Endothelial cell of umbilical vein (primary cell): ENCODE measurements around the gene ZBTB46.

Source experiments
- EZH2 ChIP-seq: IDR thresholded peaks from 2 replicates; pipeline ENCODE4 v1.6.1; 2012; ENCODE audit warnings: borderline replicate concordance, low read depth, mild to moderate bottlenecking, moderate library complexity, low read length, inconsistent platforms; ENCODE audit not compliant: severe bottlenecking
- JUN ChIP-seq: IDR thresholded peaks from 2 replicates; pipeline ENCODE4 v1.6.1; 2011; ENCODE audit warnings: borderline replicate concordance, low read depth; ENCODE audit not compliant: insufficient read length, insufficient read depth
- MYC ChIP-seq: IDR thresholded peaks from one replicate; pipeline ENCODE4 v1.6.1; 2011; ENCODE audit warnings: mild to moderate bottlenecking, low read depth, low read length
- POLR2AphosphoS5 ChIP-seq: IDR thresholded peaks from 2 replicates; pipeline ENCODE4 v1.6.1; 2012; ENCODE audit warnings: low read depth, mild to moderate bottlenecking, control low read depth, low read length, moderate library complexity; ENCODE audit not compliant: insufficient read depth
- TF ChIP-seq, protein P1 (sequence below), 2 donors: IDR thresholded peaks; 1 replicate in 1 of 2; 2 replicates in 1 of 2; pipeline ENCODE4 v1.5.1; 2011; ENCODE audit warnings: low read length in 2 of 2, mild to moderate bottlenecking in 2 of 2, moderate library complexity in 2 of 2, control low read depth in 1 of 2, inconsistent platforms in 1 of 2, low read depth in 1 of 2; ENCODE audit not compliant: insufficient read depth in 1 of 2; ENCODE audit errors: extremely low read depth in 1 of 2

GRCh38 chr20:63714858-63715257 lies 116.2 kb downstream of the ZBTB46 start:
- TF ChIP-seq EZH2 (no peak), JUN (no peak), POLR2AphosphoS5 (no peak), MYC (no peak)
- TF ChIP-seq, protein P1, sequence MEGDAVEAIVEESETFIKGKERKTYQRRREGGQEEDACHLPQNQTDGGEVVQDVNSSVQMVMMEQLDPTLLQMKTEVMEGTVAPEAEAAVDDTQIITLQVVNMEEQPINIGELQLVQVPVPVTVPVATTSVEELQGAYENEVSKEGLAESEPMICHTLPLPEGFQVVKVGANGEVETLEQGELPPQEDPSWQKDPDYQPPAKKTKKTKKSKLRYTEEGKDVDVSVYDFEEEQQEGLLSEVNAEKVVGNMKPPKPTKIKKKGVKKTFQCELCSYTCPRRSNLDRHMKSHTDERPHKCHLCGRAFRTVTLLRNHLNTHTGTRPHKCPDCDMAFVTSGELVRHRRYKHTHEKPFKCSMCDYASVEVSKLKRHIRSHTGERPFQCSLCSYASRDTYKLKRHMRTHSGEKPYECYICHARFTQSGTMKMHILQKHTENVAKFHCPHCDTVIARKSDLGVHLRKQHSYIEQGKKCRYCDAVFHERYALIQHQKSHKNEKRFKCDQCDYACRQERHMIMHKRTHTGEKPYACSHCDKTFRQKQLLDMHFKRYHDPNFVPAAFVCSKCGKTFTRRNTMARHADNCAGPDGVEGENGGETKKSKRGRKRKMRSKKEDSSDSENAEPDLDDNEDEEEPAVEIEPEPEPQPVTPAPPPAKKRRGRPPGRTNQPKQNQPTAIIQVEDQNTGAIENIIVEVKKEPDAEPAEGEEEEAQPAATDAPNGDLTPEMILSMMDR (IDR thresholded peaks at IDR 0.05; ENCODE audit: extremely low read depth in 1 of 2, insufficient read depth in 1 of 2, low read depth in 1 of 2, low read length in 2 of 2): no peak
